ENCODE results near the gene PPP1R8. TPM values are rescaled to one million over a fixed set of nuclear protein-coding genes. Genes with fewer than 3 reads are reported as not detected.
A peak's percentile ranks its signal among the peaks of the same experiment; 100 is the strongest.

PPP1R8 gene
- total and polyA plus RNA-seq, 9 of the 15 experiments (the other 6 are each of a cell fraction or from before 2014, with no cell fraction given) = 16.2 to 107 (median 75.3) TPM

DNA sequence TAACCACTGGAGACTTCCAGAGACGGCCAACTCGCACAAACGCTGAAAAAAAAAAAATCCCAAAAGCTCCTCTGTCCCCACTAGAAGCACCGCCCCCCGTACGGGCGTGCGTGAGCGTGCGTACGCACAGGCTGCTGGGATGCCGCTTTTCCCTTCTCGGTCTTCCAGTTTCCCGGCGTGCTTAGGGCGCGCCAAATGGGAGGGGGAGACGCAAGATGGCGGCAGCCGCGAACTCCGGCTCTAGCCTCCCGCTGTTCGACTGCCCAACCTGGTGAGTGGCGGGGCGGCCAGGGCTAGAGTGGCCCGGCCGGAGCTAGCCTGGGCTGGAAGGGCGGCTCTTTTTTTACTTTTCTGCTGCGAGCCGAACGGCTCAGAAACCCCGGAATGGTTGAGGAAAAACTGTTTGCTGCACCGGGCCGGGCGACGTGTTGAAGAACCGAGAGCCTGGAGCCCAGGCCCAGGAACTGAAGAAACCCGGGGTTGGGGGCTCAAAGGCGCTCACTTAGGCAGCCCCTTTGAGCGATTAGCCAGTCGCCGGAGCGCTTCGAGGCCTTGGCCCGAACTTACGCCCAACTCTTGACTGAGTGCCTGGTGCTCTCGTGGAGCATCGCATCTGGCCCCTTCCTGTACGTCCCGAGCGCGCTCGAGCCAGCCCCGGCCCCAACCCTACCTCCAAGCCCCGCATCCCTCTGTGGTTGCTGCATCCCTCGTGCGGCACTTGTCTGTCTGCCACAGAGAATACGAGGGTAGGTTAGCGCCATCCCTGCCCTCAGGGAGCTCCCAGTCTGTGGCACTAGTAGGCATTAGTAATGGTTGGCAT lies at the start of gene PPP1R8 (continued):
- TF ChIP-seq, protein P1, sequence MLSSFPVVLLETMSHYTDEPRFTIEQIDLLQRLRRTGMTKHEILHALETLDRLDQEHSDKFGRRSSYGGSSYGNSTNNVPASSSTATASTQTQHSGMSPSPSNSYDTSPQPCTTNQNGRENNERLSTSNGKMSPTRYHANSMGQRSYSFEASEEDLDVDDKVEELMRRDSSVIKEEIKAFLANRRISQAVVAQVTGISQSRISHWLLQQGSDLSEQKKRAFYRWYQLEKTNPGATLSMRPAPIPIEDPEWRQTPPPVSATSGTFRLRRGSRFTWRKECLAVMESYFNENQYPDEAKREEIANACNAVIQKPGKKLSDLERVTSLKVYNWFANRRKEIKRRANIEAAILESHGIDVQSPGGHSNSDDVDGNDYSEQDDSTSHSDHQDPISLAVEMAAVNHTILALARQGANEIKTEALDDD (IDR thresholded peaks at IDR 0.05) = no peak
- TF ChIP-seq ZNF764 (CRISPR knock-in tag; IDR thresholded peaks at IDR 0.05; ENCODE audit: low read depth) = no peak
- TF ChIP-seq ZFX (CRISPR knock-in tag; IDR thresholded peaks at IDR 0.05) = peak; percentile 98
- no peak for TF ChIP-seq NBN (IDR thresholded peaks at IDR 0.05; ENCODE audit: low read depth)
- no peak for TF ChIP-seq ZKSCAN3 (CRISPR knock-in tag; IDR thresholded peaks at IDR 0.05)
- TF ChIP-seq, protein P2, sequence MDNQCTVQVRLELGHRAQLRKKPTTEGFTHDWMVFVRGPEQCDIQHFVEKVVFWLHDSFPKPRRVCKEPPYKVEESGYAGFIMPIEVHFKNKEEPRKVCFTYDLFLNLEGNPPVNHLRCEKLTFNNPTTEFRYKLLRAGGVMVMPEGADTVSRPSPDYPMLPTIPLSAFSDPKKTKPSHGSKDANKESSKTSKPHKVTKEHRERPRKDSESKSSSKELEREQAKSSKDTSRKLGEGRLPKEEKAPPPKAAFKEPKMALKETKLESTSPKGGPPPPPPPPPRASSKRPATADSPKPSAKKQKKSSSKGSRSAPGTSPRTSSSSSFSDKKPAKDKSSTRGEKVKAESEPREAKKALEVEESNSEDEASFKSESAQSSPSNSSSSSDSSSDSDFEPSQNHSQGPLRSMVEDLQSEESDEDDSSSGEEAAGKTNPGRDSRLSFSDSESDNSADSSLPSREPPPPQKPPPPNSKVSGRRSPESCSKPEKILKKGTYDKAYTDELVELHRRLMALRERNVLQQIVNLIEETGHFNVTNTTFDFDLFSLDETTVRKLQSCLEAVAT (IDR thresholded peaks at IDR 0.05) = peak in 1 of 2 experiments; percentile 63; a peak in 1 of 4 replicates
- no peak for TF ChIP-seq ZNF41 (CRISPR knock-in tag; conservative IDR thresholded peaks at IDR 0.05)
- TF ChIP-seq PHB2 (IDR thresholded peaks at IDR 0.05; ENCODE audit: low read depth) = no peak
- TF ChIP-seq BCOR (IDR thresholded peaks at IDR 0.05) = no peak
- TF ChIP-seq EGR1 (conservative IDR thresholded peaks at IDR 0.05) = peak; percentile 89
- peak; percentile 99 for TF ChIP-seq GTF2E2 (tag; IDR thresholded peaks at IDR 0.05)
- TF ChIP-seq ZNF324 (CRISPR knock-in tag; IDR thresholded peaks at IDR 0.05) = no peak; the same call in 1 of the 2 replicates
- TF ChIP-seq GATA2 (CRISPR knock-in tag; IDR thresholded peaks at IDR 0.05) = no peak
- no peak for TF ChIP-seq ZNF785 (CRISPR knock-in tag; IDR thresholded peaks at IDR 0.05)
- peak; percentile 99 for TF ChIP-seq PHF8 (IDR thresholded peaks at IDR 0.05; ENCODE audit: borderline replicate concordance, low read length)
- no peak; the same call in 1 of the 2 replicates for TF ChIP-seq HMG20B (CRISPR knock-in tag; IDR thresholded peaks at IDR 0.05)
- TF ChIP-seq TCFL5 (CRISPR knock-in tag; conservative IDR thresholded peaks at IDR 0.05) = no peak
- peak; percentile 26; the same call in 1 of the 2 replicates for TF ChIP-seq MXI1 (IDR thresholded peaks at IDR 0.05; ENCODE audit: low read depth, low read length)
- no peak for TF ChIP-seq ZFP36 (IDR thresholded peaks at IDR 0.05; ENCODE audit: low read depth, low read length, partially characterized antibody)
- TF ChIP-seq, protein P3, sequence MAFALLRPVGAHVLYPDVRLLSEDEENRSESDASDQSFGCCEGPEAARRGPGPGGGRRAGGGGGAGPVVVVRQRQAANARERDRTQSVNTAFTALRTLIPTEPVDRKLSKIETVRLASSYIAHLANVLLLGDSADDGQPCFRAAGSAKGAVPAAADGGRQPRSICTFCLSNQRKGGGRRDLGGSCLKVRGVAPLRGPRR (CRISPR knock-in tag; IDR thresholded peaks at IDR 0.05) = no peak
- TF ChIP-seq SRSF7 (optimal IDR thresholded peaks at IDR 0.05; ENCODE audit: low read depth, low read length) = no peak
- TF ChIP-seq, protein P4, sequence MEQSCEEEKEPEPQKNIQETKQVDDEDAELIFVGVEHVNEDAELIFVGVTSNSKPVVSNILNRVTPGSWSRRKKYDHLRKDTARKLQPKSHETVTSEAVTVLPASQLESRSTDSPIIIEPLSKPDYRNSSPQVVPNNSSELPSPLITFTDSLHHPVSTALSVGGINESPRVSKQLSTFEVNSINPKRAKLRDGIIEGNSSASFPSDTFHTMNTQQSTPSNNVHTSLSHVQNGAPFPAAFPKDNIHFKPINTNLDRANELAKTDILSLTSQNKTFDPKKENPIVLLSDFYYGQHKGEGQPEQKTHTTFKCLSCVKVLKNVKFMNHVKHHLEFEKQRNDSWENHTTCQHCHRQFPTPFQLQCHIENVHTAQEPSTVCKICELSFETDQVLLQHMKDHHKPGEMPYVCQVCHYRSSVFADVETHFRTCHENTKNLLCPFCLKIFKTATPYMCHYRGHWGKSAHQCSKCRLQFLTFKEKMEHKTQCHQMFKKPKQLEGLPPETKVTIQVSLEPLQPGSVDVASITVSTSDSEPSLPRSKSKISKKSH (CRISPR knock-in tag; IDR thresholded peaks at IDR 0.05) = no peak
- TF ChIP-seq, protein P5, sequence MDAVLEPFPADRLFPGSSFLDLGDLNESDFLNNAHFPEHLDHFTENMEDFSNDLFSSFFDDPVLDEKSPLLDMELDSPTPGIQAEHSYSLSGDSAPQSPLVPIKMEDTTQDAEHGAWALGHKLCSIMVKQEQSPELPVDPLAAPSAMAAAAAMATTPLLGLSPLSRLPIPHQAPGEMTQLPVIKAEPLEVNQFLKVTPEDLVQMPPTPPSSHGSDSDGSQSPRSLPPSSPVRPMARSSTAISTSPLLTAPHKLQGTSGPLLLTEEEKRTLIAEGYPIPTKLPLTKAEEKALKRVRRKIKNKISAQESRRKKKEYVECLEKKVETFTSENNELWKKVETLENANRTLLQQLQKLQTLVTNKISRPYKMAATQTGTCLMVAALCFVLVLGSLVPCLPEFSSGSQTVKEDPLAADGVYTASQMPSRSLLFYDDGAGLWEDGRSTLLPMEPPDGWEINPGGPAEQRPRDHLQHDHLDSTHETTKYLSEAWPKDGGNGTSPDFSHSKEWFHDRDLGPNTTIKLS (IDR thresholded peaks at IDR 0.05; ENCODE audit: borderline replicate concordance, low read depth) = peak; percentile 67
- no peak for TF ChIP-seq ZNF696 (CRISPR knock-in tag; conservative IDR thresholded peaks at IDR 0.05)
- no peak for TF ChIP-seq TEAD2 (tag; IDR thresholded peaks at IDR 0.05)

Measured in K562 (cell line).